ENCODE measurements around the gene TRAPPC11. TPM values are rescaled to one million over a fixed set of nuclear protein-coding genes. Genes with fewer than 3 reads are reported as not detected.

Gene TRAPPC11
- 32.5 and 34.5 TPM in 2 replicates for total RNA-seq (2014; rRNA removed; shearing (Covaris generic); ENCODE audit: low replicate concordance)

GRCh38 chr4:183659029-183659871, at the start of gene TRAPPC11, which contains the start of gene RWDD4:
TRAPPC11 (plus strand) TSS chr4:183659293; CDS start chr4:183663868, 4,575 bp downstream.
RWDD4 (minus strand) TSS chr4:183659185; CDS start chr4:183658952, 233 bp downstream.
- peaks cover 53% of the 10 kb centered on the region for H3K79me2 ChIP-seq (ENCODE audit: low read length)
- H2AFZ ChIP-seq (ENCODE audit: low read length), result peak within 1 kb of the TSS; percentile 56; the same call in 1 of the 2 replicates
- H3K9ac ChIP-seq (ENCODE audit: low read length), result peak within 1 kb of the TSS; percentile 85
- DNase-seq, result peak; percentile 96
- no peaks in the 10 kb centered on the region for H3K9me2 ChIP-seq (replicated peaks; ENCODE audit: insufficient read depth, low read length)
- peak within 1 kb of the TSS; percentile 90 for H3K4me2 ChIP-seq (ENCODE audit: low read depth, low read length, poor library complexity, severe bottlenecking)
- H3K27ac ChIP-seq (ENCODE audit: low read length), result peak within 1 kb of the TSS; percentile 40
- no peaks in the 10 kb centered on the region for H3K27me3 ChIP-seq (ENCODE audit: low read length)
- no peaks in the 10 kb centered on the region for H4K20me1 ChIP-seq (ENCODE audit: insufficient read depth, low read depth, low read length)
- no peaks in the 10 kb centered on the region for H3K9me3 ChIP-seq (ENCODE audit: low read length)
- peak within 1 kb of the TSS; percentile 83 for H3K4me3 ChIP-seq (ENCODE audit: low read length)
- no peaks in the 10 kb centered on the region; the same call in 1 of the 2 replicates for H3K36me3 ChIP-seq (ENCODE audit: insufficient read depth, low read length)
- H3K4me1 ChIP-seq (ENCODE audit: low read length), result peaks cover 14% of the 10 kb centered on the region

DNA sequence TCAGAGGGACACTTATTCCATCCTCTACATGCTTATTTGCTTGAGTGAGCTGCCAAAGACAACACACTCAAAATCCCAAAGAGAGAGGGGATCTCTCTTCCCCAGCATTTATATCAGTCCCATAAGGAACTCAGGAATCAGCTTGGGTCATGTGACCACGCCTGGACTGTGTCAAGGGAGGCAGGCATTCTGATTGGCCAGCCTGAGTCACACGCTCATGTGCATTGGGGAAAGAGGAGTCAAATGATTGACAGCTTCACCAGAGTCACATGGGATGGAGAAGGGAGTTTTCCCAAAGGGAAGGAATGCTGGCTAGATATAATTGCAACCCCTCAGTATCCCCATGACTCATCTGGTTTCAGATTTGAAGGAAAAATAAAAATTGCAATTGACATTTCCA, 49.1 kb upstream of the TRAPPC11 start:
- Histone ChIP-seq H3K36me3 (ENCODE audit: insufficient read depth, low read length) (no peaks in the 10 kb centered on the region), H3K4me3 (ENCODE audit: low read length) (no peak overlapping the region), H3K4me1 (ENCODE audit: low read length) (no peaks in the 10 kb centered on the region), H3K9me3 (ENCODE audit: low read length) (no peaks in the 10 kb centered on the region), H3K79me2 (ENCODE audit: low read length) (no peaks in the 10 kb centered on the region), H3K4me2 (ENCODE audit: low read depth, low read length, poor library complexity, severe bottlenecking) (no peak overlapping the region), H3K27me3 (ENCODE audit: low read length) (no peaks in the 10 kb centered on the region), H4K20me1 (ENCODE audit: insufficient read depth, low read depth, low read length) (no peaks in the 10 kb centered on the region), H2AFZ (ENCODE audit: low read length) (no peak overlapping the region), H3K9ac (ENCODE audit: low read length) (no peak overlapping the region), H3K9me2 (replicated peaks; ENCODE audit: insufficient read depth, low read length) (no peaks in the 10 kb centered on the region), H3K27ac (ENCODE audit: low read length) (no peak overlapping the region)
- DNase-seq, result no peak

DNA sequence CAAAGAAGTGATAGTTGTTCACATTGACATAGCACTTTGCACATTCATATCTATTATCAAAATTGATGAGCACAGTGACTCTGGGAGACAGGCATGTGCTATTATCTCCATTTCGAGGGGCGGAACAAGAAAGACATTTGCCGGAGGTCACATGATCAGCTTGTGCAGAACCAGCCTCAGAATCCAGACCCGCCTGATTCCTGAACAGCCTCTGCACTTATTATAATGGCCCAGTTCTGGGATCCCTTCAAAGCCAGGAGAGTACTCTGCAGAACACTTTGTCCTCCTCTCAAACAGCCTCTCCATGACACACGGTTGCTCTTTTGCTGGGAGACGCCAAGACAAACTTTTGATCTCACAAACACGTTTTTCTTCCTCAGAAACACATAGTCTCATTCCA, 48.5 kb upstream of the TRAPPC11 start:
- no peak overlapping the region for H3K9ac ChIP-seq (ENCODE audit: low read length)
- no peaks in the 10 kb centered on the region for H3K36me3 ChIP-seq (ENCODE audit: insufficient read depth, low read length)
- no peak overlapping the region for H3K27ac ChIP-seq (ENCODE audit: low read length)
- H3K9me2 ChIP-seq (replicated peaks; ENCODE audit: insufficient read depth, low read length), result no peaks in the 10 kb centered on the region
- DNase-seq, result no peak
- H3K79me2 ChIP-seq (ENCODE audit: low read length), result no peaks in the 10 kb centered on the region
- H4K20me1 ChIP-seq (ENCODE audit: insufficient read depth, low read depth, low read length), result no peaks in the 10 kb centered on the region
- no peaks in the 10 kb centered on the region for H3K9me3 ChIP-seq (ENCODE audit: low read length)
- no peaks in the 10 kb centered on the region for H3K4me1 ChIP-seq (ENCODE audit: low read length)
- no peaks in the 10 kb centered on the region for H3K27me3 ChIP-seq (ENCODE audit: low read length)
- H3K4me3 ChIP-seq (ENCODE audit: low read length), result no peak overlapping the region
- H3K4me2 ChIP-seq (ENCODE audit: low read depth, low read length, poor library complexity, severe bottlenecking), result no peak overlapping the region
- H2AFZ ChIP-seq (ENCODE audit: low read length), result no peak overlapping the region

DNA sequence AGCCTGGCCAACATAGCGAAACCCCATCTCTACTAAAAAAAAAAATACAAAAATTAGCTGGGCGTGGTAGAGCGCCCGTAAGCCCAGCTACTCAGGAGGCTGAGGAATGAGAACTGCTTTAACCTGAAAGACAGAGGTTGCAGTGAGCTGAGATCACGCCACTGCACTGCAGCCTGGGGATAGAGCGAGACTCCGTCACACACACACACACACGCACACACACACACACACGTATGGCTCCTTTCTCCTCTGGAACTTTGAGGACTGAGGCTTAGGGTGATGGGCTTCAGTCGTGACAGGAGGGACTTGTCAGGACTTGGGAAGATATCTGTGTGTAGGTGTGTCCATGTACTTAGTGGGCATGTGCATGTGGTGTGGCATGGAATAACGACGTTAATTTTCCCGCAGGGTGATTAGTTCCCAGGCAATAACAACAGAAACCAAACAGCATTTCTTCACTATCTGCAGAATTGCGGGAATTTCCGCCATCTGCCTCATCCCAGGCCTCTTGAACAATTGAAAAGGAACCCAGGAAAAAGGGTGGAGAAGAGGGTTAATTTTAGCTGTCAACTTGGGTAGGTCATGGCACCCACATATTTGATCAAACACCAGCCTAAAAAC, 47.8 kb upstream of the TRAPPC11 start:
- Histone ChIP-seq H3K4me1 (ENCODE audit: low read length) (no peaks in the 10 kb centered on the region), H3K9ac (ENCODE audit: low read length) (no peak overlapping the region), H3K79me2 (ENCODE audit: low read length) (no peaks in the 10 kb centered on the region), H2AFZ (ENCODE audit: low read length) (no peak overlapping the region), H3K4me2 (ENCODE audit: low read depth, low read length, poor library complexity, severe bottlenecking) (no peak overlapping the region), H3K27ac (ENCODE audit: low read length) (no peak overlapping the region), H3K27me3 (ENCODE audit: low read length) (no peaks in the 10 kb centered on the region), H3K4me3 (ENCODE audit: low read length) (no peak overlapping the region), H4K20me1 (ENCODE audit: insufficient read depth, low read depth, low read length) (no peaks in the 10 kb centered on the region), H3K36me3 (ENCODE audit: insufficient read depth, low read length) (no peaks in the 10 kb centered on the region), H3K9me3 (ENCODE audit: low read length) (no peaks in the 10 kb centered on the region), H3K9me2 (replicated peaks; ENCODE audit: insufficient read depth, low read length) (no peaks in the 10 kb centered on the region)
- DNase-seq, result no peak

DNA sequence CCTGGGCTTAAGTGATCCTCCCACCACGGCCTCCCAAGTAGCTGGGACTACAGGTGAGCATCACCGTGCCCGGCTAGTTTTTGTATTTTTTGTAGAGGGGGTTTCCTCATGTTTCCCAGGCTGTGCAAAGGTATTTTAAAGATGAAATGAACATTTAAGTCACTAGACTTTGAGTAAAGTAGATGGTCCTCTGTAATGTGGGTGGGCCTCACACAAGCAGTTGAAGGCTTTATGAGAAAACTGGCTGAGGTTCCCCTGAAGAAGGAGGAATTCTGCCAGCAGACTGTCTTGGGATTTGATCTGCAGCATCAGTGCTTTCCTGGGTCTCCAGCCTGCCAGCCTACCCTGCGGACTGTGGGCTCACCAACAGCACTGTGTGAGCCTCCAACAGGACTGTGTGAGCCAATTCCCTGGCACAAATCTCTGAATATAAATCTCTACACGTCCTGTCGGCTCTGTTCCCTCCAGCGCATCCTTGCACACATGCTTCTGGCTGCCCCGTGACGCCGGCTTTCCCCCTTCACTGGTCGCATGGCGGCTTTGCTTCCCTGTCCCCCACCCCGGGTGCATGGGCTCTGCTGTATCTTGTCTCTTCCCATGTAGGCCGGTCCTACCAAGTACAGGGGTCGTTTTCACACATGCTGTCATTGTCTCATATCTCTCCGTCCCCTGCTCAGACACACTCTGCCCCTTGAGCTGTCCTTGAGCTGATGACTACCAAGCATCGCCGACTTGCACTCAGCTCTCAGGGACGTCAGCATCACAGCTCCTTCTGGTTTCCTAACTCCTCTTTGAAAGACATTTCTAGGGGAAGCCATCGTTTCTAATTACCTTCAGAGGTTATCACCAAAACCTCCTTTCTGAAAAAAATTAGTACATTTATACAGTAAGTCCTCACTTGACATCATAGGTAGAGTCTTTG, 46.5 kb upstream of the TRAPPC11 start:
- Histone ChIP-seq H3K27me3 (ENCODE audit: low read length) (no peaks in the 10 kb centered on the region), H3K79me2 (ENCODE audit: low read length) (no peaks in the 10 kb centered on the region), H2AFZ (ENCODE audit: low read length) (no peak overlapping the region), H3K4me1 (ENCODE audit: low read length) (no peaks in the 10 kb centered on the region), H3K27ac (ENCODE audit: low read length) (no peak overlapping the region), H3K4me2 (ENCODE audit: low read depth, low read length, poor library complexity, severe bottlenecking) (no peak overlapping the region), H3K9ac (ENCODE audit: low read length) (no peak overlapping the region), H4K20me1 (ENCODE audit: insufficient read depth, low read depth, low read length) (no peaks in the 10 kb centered on the region), H3K9me3 (ENCODE audit: low read length) (no peaks in the 10 kb centered on the region), H3K4me3 (ENCODE audit: low read length) (no peak overlapping the region), H3K9me2 (replicated peaks; ENCODE audit: insufficient read depth, low read length) (no peaks in the 10 kb centered on the region), H3K36me3 (ENCODE audit: insufficient read depth, low read length) (no peaks in the 10 kb centered on the region)
- no peak for DNase-seq

DNA sequence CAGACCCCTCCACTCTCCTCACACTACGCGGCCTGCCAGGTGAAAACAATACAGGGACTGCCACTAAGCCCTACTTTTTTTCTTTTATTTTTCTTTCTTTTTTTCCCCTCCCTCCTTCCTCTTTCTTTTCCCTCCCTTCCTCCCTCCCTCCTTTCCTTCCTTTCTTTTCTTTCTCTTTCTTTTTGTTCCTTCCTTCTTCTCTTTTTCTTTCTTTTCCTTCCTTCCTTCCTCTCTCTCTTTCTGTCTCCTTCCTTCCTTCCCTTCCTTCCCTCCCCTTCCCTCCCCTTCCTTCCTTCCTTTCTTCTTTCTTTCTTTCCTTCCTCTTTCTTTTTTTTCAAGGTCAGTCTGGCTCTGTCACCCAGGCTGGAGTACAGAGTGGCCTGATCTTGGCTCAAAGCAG, 42.0 kb upstream of the TRAPPC11 start:
- H4K20me1 ChIP-seq (ENCODE audit: insufficient read depth, low read depth, low read length), result no peaks in the 10 kb centered on the region
- H2AFZ ChIP-seq (ENCODE audit: low read length), result no peak overlapping the region
- no peaks in the 10 kb centered on the region for H3K79me2 ChIP-seq (ENCODE audit: low read length)
- no peak for DNase-seq
- H3K27ac ChIP-seq (ENCODE audit: low read length), result no peak overlapping the region
- no peaks in the 10 kb centered on the region for H3K36me3 ChIP-seq (ENCODE audit: insufficient read depth, low read length)
- H3K4me2 ChIP-seq (ENCODE audit: low read depth, low read length, poor library complexity, severe bottlenecking), result no peak overlapping the region
- H3K27me3 ChIP-seq (ENCODE audit: low read length), result no peaks in the 10 kb centered on the region
- H3K4me1 ChIP-seq (ENCODE audit: low read length), result no peaks in the 10 kb centered on the region
- H3K9ac ChIP-seq (ENCODE audit: low read length), result no peak overlapping the region
- H3K4me3 ChIP-seq (ENCODE audit: low read length), result no peak overlapping the region
- no peaks in the 10 kb centered on the region for H3K9me2 ChIP-seq (replicated peaks; ENCODE audit: insufficient read depth, low read length)
- no peaks in the 10 kb centered on the region for H3K9me3 ChIP-seq (ENCODE audit: low read length)

- H3K27ac ChIP-seq (ENCODE audit: low read length), result no peak overlapping the region
- no peaks in the 10 kb centered on the region for H3K27me3 ChIP-seq (ENCODE audit: low read length)
- no peaks in the 10 kb centered on the region for H3K36me3 ChIP-seq (ENCODE audit: insufficient read depth, low read length)
- H3K4me2 ChIP-seq (ENCODE audit: low read depth, low read length, poor library complexity, severe bottlenecking), result no peak overlapping the region
- H3K79me2 ChIP-seq (ENCODE audit: low read length), result no peaks in the 10 kb centered on the region
- no peaks in the 10 kb centered on the region for H4K20me1 ChIP-seq (ENCODE audit: insufficient read depth, low read depth, low read length)
- H3K9ac ChIP-seq (ENCODE audit: low read length), result no peak overlapping the region
- no peak overlapping the region for H2AFZ ChIP-seq (ENCODE audit: low read length)
- H3K4me1 ChIP-seq (ENCODE audit: low read length), result no peaks in the 10 kb centered on the region
- H3K9me2 ChIP-seq (replicated peaks; ENCODE audit: insufficient read depth, low read length), result no peaks in the 10 kb centered on the region
- H3K9me3 ChIP-seq (ENCODE audit: low read length), result no peaks in the 10 kb centered on the region
- H3K4me3 ChIP-seq (ENCODE audit: low read length), result no peak overlapping the region
- DNase-seq, result no peak
These were observed 40.4 kb upstream of the TRAPPC11 start for GRCh38 chr4:183618681-183619080.
